K562 (cell line): Measurements from ENCODE around the gene LSS. TPM values are rescaled to one million over a fixed set of nuclear protein-coding genes. Genes with fewer than 3 reads are reported as not detected.

Experiments
- ARNT ChIP-seq, 2 experiments: fragments of 450-650 bp; IDR thresholded peaks; 2 replicates each; pipeline ENCODE4 v1.6.1; 2016; ENCODE audit warnings: mild to moderate bottlenecking in 1 of 2
- CHCHD3 ChIP-seq: fragments of 250-450 bp; sonication (Bioruptor Pico); IDR thresholded peaks from 2 replicates; pipeline ENCODE4 v2.1.2; 2022; ENCODE audit warnings: mild to moderate bottlenecking
- ELF2 ChIP-seq: fragments of 250-450 bp; sonication (Bioruptor Pico); IDR thresholded peaks from 2 replicates; pipeline ENCODE4 v1.5.0; 2021; ENCODE audit warnings: mild to moderate bottlenecking
- FOXP1 ChIP-seq: sonication (generic); formaldehyde crosslinking; IDR thresholded peaks from 2 replicates; pipeline ENCODE4 v1.8.0; 2022; ENCODE audit warnings: mild to moderate bottlenecking, missing genetic modification reagents
- GABPA ChIP-seq: fragments of 200-800 bp; sonication (Bioruptor generic); conservative IDR thresholded peaks from 2 replicates; pipeline ENCODE4 v1.6.1; 2016; ENCODE audit warnings: low read depth, missing genetic modification characterization, missing compliant biosample characterization
- GATA2 ChIP-seq: sonication (generic); formaldehyde crosslinking; IDR thresholded peaks from 2 replicates; pipeline ENCODE4 v1.4.0; 2020; ENCODE audit warnings: mild to moderate bottlenecking, missing genetic modification reagents
- ILF3 ChIP-seq: fragments of 450-650 bp; IDR thresholded peaks from 2 replicates; pipeline ENCODE4 v1.6.1; 2018; ENCODE audit warnings: antibody characterized with exemption, mild to moderate bottlenecking, moderate library complexity, borderline replicate concordance
- KLF6 ChIP-seq: fragments of 250-450 bp; sonication (Bioruptor Pico); IDR thresholded peaks from 2 replicates; pipeline ENCODE4 v1.4.0; 2020; ENCODE audit warnings: mild to moderate bottlenecking, moderate library complexity, borderline replicate concordance
- MXI1 ChIP-seq: IDR thresholded peaks from 2 replicates; pipeline ENCODE4 v1.6.1; 2011; ENCODE audit warnings: low read depth, mild to moderate bottlenecking, improper control_type of control experiment, low read length
- NRF1 ChIP-seq, 2 experiments: fragments of 450-650 bp; IDR thresholded peaks in 1 of 2; conservative IDR thresholded peaks in 1 of 2; 2 replicates each; pipeline ENCODE4 v1.6.1; 2014; ENCODE audit warnings: mild to moderate bottlenecking in 2 of 2
- POLR3A ChIP-seq: IDR thresholded peaks from 2 replicates; pipeline ENCODE4 v1.6.1; 2011; ENCODE audit warnings: borderline replicate concordance, mild to moderate bottlenecking, moderate library complexity; ENCODE audit not compliant: insufficient read length, insufficient read depth; ENCODE audit errors: extremely low read depth
- POU5F1 ChIP-seq: fragments of 150-350 bp; IDR thresholded peaks from 2 replicates; pipeline ENCODE4 v1.6.1; 2014; ENCODE audit warnings: borderline replicate concordance, low read length, low read depth, mild to moderate bottlenecking; ENCODE audit not compliant: partially characterized antibody
- RBFOX2 ChIP-seq: fragments of 200-400 bp; formaldehyde crosslinking; IDR thresholded peaks from 2 replicates; pipeline ENCODE4 v1.6.1; 2017; ENCODE audit warnings: low read depth, mild to moderate bottlenecking, low read length, moderate library complexity
- RBM17 ChIP-seq: fragments of 200-400 bp; formaldehyde crosslinking; IDR thresholded peaks from 2 replicates; pipeline ENCODE4 v1.6.1; 2017; ENCODE audit warnings: low read depth, mild to moderate bottlenecking, low read length, borderline replicate concordance
- RBM22 ChIP-seq: fragments of 200-400 bp; formaldehyde crosslinking; IDR thresholded peaks from 2 replicates; pipeline ENCODE4 v1.6.1; 2018; ENCODE audit warnings: low read length, low read depth; ENCODE audit not compliant: poor library complexity, severe bottlenecking
- SREBF1 ChIP-seq: fragments of 150-350 bp; IDR thresholded peaks from 2 replicates; pipeline ENCODE4 v1.6.1; 2014; ENCODE audit warnings: antibody characterized with exemption, low read depth, low read length, borderline replicate concordance
- ZBTB1 ChIP-seq: sonication (generic); formaldehyde crosslinking; IDR thresholded peaks from 2 replicates; pipeline ENCODE4 v1.8.1; 2023; ENCODE audit warnings: missing genetic modification reagents, low read depth, mild to moderate bottlenecking, borderline replicate concordance
- ZBTB8A ChIP-seq: fragments of 450-650 bp; IDR thresholded peaks from 2 replicates; pipeline ENCODE4 v1.6.1; 2018; ENCODE audit warnings: mild to moderate bottlenecking, moderate library complexity; ENCODE audit not compliant: partially characterized antibody
- ZNF347 ChIP-seq: fragments of 450-650 bp; formaldehyde crosslinking; IDR thresholded peaks from 2 replicates; pipeline ENCODE4 v1.4.0; 2020; ENCODE audit warnings: low read depth, mild to moderate bottlenecking, moderate library complexity
- polyA plus RNA-seq, 8 experiments: library from polyadenylated mRNA; depleted of rRNA in 4 of 8; stranded (reverse) in 5 of 8; unstranded in 3 of 8; fragments of >200 nt; fragmentation: Nextera tagmentation in 2 of 8; fragmentation: Illumina TruSeq in 1 of 8; extraction: Ambion mirVana in 2 of 8; extraction: Trizol in 1 of 8; gene quantifications; 2 replicates each; pipeline versions ENCODE4 v1.2.1 to v1.2.3, GENCODE V29; 2011 to 2014; ENCODE audit warnings: inconsistent platforms in 1 of 8, missing spikeins in 1 of 8
- total RNA-seq, 7 experiments: library from RNA; depleted of rRNA in 6 of 7; stranded (reverse); fragments of >200 nt in 6 of 7; fragmentation: Illumina TruSeq in 2 of 7; extraction: Trizol in 2 of 7; gene quantifications; 2 replicates each; pipeline versions ENCODE4 v1.2.1 to v1.2.3, GENCODE V29; 2011 to 2021; ENCODE audit warnings: low replicate concordance in 1 of 7
- TF ChIP-seq, protein P1 (sequence below): fragments of 250-450 bp; sonication (Bioruptor Pico); IDR thresholded peaks from 2 replicates; pipeline ENCODE4 v1.4.0; 2020; ENCODE audit warnings: borderline replicate concordance
- TF ChIP-seq, protein P2 (sequence below): fragments of 250-450 bp; sonication (Bioruptor Pico); IDR thresholded peaks from 2 replicates; pipeline ENCODE4 v1.5.0; 2022; ENCODE audit warnings: mild to moderate bottlenecking
- TF ChIP-seq, protein P3 (sequence below): sonication (generic); formaldehyde crosslinking; IDR thresholded peaks from 2 replicates; pipeline ENCODE4 v1.4.0; 2020; ENCODE audit warnings: mild to moderate bottlenecking, missing genetic modification reagents

LSS gene
- total and polyA plus RNA-seq, 9 of the 15 experiments (the other 6 are each of a cell fraction or from before 2014, with no cell fraction given): 2.2 to 89.5 (median 37.4) TPM

DNA sequence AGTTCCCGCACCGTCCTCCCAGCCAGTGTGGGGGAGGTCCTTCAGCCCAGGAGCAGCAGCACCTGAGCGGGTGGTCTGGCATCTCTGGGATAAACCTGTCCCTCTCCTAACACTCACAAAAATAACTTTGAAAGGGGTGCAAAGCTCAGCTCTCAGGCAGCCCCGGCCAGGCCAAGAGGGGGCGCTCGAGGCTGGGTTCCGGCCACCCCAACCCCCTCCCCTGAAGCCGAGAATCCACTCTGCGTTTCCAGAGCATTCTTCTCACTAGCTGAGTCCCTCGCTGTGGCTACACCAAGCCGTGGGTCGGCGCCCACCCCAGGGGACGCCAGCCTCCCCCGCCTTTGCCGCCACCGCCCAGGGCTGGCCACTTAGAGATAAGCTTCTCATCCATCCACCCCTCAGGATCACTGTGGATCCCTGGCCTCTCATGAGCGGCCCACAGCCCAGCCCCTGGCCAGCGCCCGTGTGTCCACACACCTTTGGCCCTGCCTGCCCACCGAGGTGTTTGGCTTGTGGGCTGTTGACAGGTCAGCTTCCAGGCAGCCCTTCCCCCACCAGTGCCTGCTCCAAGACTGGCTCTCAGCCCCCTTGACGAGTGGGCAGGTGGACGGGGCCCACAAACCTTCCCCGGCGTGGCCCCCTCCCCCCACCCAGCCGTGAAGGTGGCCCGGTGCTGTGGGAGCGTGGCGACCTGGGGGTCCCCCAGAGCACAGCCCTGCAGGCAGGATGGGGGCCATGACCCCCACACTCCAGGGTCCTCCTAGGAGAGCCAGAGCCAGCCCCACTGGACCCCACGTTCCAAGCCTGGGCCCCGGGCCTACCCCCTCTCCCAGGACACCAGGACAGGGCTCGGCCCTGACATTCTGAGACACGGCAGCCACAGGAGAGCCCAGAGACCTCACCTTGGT is 75.1 kb downstream of the LSS start (continued):
- no peak for TF ChIP-seq GATA2 (CRISPR knock-in tag)
- TF ChIP-seq GABPA (tag): peak; percentile 57
- TF ChIP-seq ZBTB8A: no peak
- no peak for TF ChIP-seq RBM17
- no peak for TF ChIP-seq CHCHD3
- TF ChIP-seq, protein P1, sequence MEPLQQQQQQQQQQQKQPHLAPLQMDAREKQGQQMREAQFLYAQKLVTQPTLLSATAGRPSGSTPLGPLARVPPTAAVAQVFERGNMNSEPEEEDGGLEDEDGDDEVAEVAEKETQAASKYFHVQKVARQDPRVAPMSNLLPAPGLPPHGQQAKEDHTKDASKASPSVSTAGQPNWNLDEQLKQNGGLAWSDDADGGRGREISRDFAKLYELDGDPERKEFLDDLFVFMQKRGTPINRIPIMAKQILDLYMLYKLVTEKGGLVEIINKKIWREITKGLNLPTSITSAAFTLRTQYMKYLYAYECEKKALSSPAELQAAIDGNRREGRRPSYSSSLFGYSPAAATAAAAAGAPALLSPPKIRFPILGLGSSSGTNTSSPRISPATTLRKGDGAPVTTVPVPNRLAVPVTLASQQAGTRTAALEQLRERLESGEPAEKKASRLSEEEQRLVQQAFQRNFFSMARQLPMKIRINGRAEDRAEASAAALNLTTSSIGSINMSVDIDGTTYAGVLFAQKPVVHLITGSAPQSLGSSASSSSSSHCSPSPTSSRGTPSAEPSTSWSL: no peak
- peak; percentile 15 for TF ChIP-seq RBM22
- 0 out of 2 replicates have a peak, but pooled peaks have one; percentile 54 for TF ChIP-seq ZBTB1 (CRISPR knock-in tag)
- no peak for TF ChIP-seq SREBF1
- TF ChIP-seq NRF1 (conservative IDR thresholded peaks at IDR 0.05 in 1 of 2, IDR thresholded peaks at IDR 0.05 in 1 of 2): no peak; a peak in 1 of 4 replicates
- TF ChIP-seq, protein P2, sequence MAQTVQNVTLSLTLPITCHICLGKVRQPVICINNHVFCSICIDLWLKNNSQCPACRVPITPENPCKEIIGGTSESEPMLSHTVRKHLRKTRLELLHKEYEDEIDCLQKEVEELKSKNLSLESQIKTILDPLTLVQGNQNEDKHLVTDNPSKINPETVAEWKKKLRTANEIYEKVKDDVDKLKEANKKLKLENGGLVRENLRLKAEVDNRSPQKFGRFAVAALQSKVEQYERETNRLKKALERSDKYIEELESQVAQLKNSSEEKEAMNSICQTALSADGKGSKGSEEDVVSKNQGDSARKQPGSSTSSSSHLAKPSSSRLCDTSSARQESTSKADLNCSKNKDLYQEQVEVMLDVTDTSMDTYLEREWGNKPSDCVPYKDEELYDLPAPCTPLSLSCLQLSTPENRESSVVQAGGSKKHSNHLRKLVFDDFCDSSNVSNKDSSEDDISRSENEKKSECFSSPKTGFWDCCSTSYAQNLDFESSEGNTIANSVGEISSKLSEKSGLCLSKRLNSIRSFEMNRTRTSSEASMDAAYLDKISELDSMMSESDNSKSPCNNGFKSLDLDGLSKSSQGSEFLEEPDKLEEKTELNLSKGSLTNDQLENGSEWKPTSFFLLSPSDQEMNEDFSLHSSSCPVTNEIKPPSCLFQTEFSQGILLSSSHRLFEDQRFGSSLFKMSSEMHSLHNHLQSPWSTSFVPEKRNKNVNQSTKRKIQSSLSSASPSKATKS (CRISPR knock-in tag): no peak
- TF ChIP-seq POU5F1: no peak
- no peak for TF ChIP-seq ILF3
- TF ChIP-seq ZNF347 (CRISPR knock-in tag): no peak
- TF ChIP-seq, protein P3, sequence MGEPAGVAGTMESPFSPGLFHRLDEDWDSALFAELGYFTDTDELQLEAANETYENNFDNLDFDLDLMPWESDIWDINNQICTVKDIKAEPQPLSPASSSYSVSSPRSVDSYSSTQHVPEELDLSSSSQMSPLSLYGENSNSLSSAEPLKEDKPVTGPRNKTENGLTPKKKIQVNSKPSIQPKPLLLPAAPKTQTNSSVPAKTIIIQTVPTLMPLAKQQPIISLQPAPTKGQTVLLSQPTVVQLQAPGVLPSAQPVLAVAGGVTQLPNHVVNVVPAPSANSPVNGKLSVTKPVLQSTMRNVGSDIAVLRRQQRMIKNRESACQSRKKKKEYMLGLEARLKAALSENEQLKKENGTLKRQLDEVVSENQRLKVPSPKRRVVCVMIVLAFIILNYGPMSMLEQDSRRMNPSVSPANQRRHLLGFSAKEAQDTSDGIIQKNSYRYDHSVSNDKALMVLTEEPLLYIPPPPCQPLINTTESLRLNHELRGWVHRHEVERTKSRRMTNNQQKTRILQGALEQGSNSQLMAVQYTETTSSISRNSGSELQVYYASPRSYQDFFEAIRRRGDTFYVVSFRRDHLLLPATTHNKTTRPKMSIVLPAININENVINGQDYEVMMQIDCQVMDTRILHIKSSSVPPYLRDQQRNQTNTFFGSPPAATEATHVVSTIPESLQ (CRISPR knock-in tag): no peak
- no peak for TF ChIP-seq MXI1
- TF ChIP-seq RBFOX2: peak; percentile 78
- TF ChIP-seq FOXP1 (CRISPR knock-in tag): no peak
- no peak for TF ChIP-seq KLF6
- TF ChIP-seq ELF2 (CRISPR knock-in tag): no peak
- no peak for TF ChIP-seq POLR3A
- TF ChIP-seq ARNT (IDR thresholded peaks at IDR 0.05): no peak
